GM19395 (cell line): ENCODE results near the gene ADGRA3.

Experiments used
- ATAC-seq: cut with Tn5 transposase; IDR thresholded peaks from one replicate; pipeline ENCODE4 v1.9.1; 2021; ENCODE audit warnings: mild to moderate bottlenecking, moderate library complexity; ENCODE audit not compliant: unreplicated experiment

ADGRA3 gene

GRCh38 chr4:22515888-22516541 is at the start of gene ADGRA3:
ADGRA3 (minus strand) TSS chr4:22516066; CDS start chr4:22515784, 282 bp downstream.
- ATAC-seq, result peak; percentile 71

- ATAC-seq, result no peak
Observed at GRCh38 chr4:22556495-22556894, 40.6 kb upstream of the ADGRA3 start.

GRCh38 chr4:22554670-22555069 is 38.8 kb upstream of the ADGRA3 start:
- no peak for ATAC-seq

GRCh38 chr4:22553560-22553959 is 37.7 kb upstream of the ADGRA3 start:
- ATAC-seq, result no peak

GRCh38 chr4:22552812-22553211 is 36.9 kb upstream of the ADGRA3 start:
- no peak for ATAC-seq

- no peak for ATAC-seq
Observed at GRCh38 chr4:22551550-22551949, 35.7 kb upstream of the ADGRA3 start.

GRCh38 chr4:22546299-22546698 is 30.4 kb upstream of the ADGRA3 start:
- ATAC-seq, result no peak

- ATAC-seq, result no peak
Observed at GRCh38 chr4:22539251-22539650, 23.4 kb upstream of the ADGRA3 start.

GRCh38 chr4:22537864-22538263 is 22.0 kb upstream of the ADGRA3 start:
- ATAC-seq, result no peak

- no peak for ATAC-seq
Observed at GRCh38 chr4:22534374-22534773, 18.5 kb upstream of the ADGRA3 start.

GRCh38 chr4:22532896-22533295 is 17.0 kb upstream of the ADGRA3 start:
- ATAC-seq, result no peak

GRCh38 chr4:22532117-22532516 is 16.3 kb upstream of the ADGRA3 start:
- no peak for ATAC-seq

- no peak for ATAC-seq
Observed at GRCh38 chr4:22531311-22532019, 15.6 kb upstream of the ADGRA3 start.

GRCh38 chr4:22524895-22525294 is 9.0 kb upstream of the ADGRA3 start:
- no peak for ATAC-seq

- ATAC-seq, result no peak
Observed at GRCh38 chr4:22522706-22523501, 7.0 kb upstream of the ADGRA3 start.

- ATAC-seq, result no peak
Observed at GRCh38 chr4:22522206-22522605, 6.3 kb upstream of the ADGRA3 start.

GRCh38 chr4:22521240-22521639 is 5.4 kb upstream of the ADGRA3 start:
- ATAC-seq, result no peak

GRCh38 chr4:22515145-22515887 is 550 bp downstream of the ADGRA3 start:
- ATAC-seq, result peak; percentile 58

GRCh38 chr4:22514481-22514880 is 1.4 kb downstream of the ADGRA3 start:
- no peak for ATAC-seq

GRCh38 chr4:22514001-22514400 is 1.9 kb downstream of the ADGRA3 start:
- ATAC-seq, result no peak

- no peak for ATAC-seq
Observed at GRCh38 chr4:22512306-22512705, 3.6 kb downstream of the ADGRA3 start.
